Ureter (tissue), 1 donor: ENCODE data around the gene MLNR. TPM values are rescaled to one million over a fixed set of nuclear protein-coding genes. Genes with fewer than 3 reads are reported as not detected.

Experiments used
- total RNA-seq: library from RNA; stranded (reverse); gene quantifications from one replicate; pipeline ENCODE4 v1.2.4, GENCODE V29; 2023
- donor health status: DM: yes; HTN: yes; CAD: no.

MLNR gene
- total RNA-seq, 1 donor from 2014 or later, result not detected

Other genes with a start within 250 kb of the MLNR start
- gene FNDC3A, start 244.4 kb upstream of the MLNR start, total RNA-seq, result 76.5 TPM
- gene CDADC1, start 27.6 kb downstream of the MLNR start, total RNA-seq, result 9.4 TPM
- 73.9 TPM for gene CAB39L, start 223.7 kb downstream of the MLNR start, total RNA-seq
- gene SETDB2, start 223.9 kb downstream of the MLNR start, total RNA-seq, result 16.6 TPM